A204.1 (cell line): ENCODE measurements around the gene DTD1.

Experiments
- FAIRE-seq: peaks from 2 replicates; lab custom pipeline; 2012; peaks lifted over from hg19 to GRCh38; lab: Jason Lieb, UNC

Gene DTD1

GRCh38 chr20:18663932-18664331 lies 76.1 kb downstream of the DTD1 start:
- no peak for FAIRE-seq

GRCh38 chr20:18665135-18665534 lies 77.3 kb downstream of the DTD1 start:
- no peak for FAIRE-seq

DNA sequence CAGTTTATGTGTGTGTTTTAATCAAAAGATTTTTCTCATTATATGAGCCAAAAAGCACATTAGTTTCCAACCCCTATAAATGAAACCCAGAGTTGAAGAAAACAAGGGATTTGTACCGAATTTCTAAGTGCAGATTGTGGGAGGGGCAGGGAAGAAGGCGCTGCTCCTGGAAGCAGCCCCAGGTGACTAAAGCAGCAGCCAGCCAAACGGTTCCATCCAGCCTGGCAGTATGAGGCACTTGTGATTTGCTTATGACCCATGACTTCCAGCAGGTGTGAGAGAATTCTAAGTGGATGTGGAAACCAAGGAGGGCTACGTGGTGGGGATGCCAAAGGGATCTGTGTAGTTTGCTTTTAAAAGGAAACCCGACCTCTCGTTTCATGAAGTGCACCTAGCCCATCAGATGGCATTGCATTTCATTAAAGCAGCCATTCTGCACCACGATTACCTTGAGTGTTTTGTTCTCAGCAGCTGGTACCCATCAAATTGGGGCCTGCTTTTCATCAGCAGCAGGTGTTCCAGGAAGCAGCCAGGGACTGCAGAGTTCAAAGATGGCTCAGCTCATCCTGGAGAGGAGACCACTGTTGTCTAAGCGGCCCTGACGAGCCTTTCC lies 79.1 kb downstream of the DTD1 start:
- no peak for FAIRE-seq

DNA sequence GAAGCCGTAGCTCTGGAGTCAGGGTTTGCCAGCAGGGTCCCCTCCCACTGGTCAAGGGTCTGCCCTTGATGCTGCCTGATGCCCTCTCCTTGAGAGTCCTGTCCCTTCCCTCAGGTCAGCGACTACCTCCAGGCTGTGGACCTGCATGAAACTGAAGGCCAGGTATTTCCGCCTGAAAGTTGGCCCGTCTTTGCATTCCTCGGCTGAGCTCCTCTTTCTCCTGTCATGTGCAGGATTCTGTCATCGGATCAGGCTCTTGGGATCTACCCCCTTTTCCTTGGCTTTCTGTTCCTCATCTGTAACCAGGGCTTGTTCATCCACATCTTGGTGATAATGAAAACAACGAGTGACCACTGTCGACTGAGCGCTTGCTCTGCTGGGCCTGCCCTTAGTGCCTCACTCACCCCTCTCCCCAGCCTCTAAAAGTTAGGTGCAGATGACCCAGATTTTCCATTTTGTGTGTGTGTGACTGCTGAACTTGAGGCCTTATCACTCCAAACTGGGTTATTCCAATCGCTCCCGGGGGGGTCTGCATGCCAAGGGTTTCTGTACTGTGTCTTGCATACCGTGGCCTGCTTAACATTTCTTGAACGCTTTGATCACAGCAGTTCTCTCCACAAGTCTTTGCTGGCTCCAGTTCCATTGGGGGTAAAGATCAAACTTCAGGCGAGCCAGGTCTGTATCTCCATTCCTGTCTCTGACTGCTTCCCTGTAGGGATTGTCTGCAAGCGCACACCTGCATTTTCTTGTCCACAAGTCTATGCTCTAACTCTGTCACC lies 81.6 kb downstream of the DTD1 start:
- no peak for FAIRE-seq

GRCh38 chr20:18671203-18671710 lies 83.4 kb downstream of the DTD1 start:
- FAIRE-seq, result no peak

DNA sequence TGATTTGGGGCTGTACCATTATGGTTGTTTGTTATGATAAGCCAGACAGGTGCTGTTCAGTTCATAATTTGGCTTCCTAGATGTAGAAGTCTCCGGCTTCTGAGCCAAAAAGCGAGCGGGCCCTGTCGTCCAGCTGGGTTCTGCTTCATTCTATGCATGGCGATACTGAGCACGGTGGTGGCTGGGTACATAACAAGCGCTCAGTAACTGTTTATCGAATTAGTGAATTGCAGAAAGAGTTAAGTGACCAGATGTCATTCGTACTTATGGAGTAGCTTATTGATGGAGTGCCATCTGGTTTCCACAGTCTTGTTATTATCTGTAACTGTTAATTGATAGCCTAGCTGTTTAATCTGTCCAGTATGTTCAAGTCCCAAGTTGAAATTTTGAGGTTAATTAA lies 85.0 kb downstream of the DTD1 start:
- FAIRE-seq, result no peak

DNA sequence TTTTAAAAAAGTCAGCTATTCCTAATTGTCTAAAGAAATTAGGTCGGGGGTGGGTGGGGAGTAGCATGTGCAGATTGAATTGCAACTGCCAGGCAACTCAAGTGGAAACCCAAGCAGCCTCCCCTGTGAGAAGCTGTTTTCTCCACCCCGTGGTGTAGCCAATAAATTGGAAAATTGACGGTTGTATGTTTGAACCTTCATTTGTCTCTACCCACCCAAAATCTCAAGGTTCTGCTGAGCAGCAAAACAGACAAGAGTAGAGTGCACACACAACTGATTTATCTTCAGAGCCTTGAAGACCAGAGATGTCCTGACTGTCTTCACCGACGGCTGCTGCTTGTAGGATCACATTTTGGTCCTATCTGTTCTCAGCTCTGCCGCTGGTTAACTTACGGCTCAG lies 88.5 kb downstream of the DTD1 start:
- no peak for FAIRE-seq

GRCh38 chr20:18677126-18677525 lies 89.3 kb downstream of the DTD1 start:
- no peak for FAIRE-seq

DNA sequence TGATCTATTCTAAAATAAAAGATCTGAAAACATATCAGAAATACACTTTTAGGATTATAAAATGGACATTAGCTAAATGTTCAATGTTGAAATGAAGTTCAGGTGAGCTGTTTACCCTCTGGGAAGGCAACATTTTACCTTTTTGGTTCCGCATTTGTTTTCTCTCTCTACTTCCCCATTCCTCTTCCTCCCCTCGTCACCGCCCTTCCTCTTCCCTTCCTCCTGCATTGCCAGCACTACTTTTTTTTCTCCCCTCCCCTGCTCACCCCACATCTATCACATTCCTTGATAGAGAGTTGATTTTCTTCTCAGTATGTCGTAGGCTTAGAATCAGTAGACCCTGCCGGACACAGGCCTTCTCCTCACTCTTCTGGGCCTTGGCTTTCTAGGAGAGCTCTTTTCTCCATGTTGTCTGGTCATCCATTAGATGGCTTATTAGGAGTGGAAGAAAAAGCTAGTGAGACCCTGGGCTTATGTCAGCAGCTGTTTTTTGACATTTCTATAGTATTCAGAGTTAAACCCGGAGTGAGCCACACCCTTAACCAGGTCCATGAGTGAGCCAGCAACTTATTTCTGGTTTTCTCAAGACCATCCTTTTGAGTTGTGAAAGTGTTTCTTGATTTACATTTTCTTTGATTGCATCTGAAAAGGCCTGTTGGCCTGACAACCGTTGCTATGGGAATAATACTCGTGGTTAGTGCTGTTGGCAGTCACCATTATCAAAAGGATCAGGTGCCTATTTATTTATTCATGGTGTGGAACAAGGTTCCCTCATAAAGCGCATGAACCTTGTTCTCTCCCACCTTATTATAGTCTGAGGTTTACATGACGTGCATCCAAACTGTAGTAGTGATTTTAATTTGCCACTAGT lies 90.9 kb downstream of the DTD1 start:
- FAIRE-seq, result no peak

DNA sequence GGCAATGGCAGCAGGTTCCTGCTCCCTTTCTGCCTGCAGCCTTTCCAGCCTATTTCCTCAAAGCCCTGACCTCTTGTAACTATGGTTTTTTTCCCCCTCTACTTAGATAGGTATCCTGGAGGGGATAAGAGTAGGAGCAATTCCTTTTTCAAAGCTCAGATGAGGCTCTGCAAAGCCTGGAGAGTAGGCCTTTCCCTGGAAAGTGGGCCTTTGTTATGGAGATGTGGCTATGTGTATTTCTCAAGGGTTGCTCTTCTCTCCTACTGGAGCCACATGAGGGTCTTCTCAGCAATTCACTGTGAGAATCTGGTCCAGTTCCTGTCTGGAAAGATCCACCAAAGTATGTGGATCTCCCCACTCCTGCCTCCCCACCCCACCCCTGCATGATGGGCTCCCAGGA lies 96.0 kb downstream of the DTD1 start:
- FAIRE-seq, result no peak

GRCh38 chr20:18684775-18685174 lies 96.9 kb downstream of the DTD1 start:
- no peak for FAIRE-seq

- FAIRE-seq, result no peak
These were observed 97.6 kb downstream of the DTD1 start for GRCh38 chr20:18685406-18685805.

GRCh38 chr20:18686696-18687095 lies 98.8 kb downstream of the DTD1 start:
- no peak for FAIRE-seq

GRCh38 chr20:18688676-18689075 lies 100.8 kb downstream of the DTD1 start:
- no peak for FAIRE-seq

DNA sequence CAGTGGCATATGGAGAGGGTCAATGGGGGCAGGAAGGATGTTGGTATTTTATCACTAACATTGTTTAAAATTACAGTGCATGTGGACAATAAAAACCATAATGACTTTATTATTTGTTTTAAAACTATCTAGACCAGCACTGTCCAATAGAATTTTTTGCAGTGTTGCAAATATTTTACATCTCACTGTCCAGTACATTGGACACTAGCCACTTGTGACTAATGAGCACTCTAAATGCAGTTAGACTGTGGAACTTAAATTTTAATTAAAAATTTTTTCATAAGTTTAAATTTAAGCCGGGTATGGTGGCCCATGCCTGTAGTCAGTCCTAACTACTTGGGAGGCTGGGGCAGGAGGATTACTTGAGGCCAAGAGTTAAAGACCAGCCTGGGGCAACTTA lies 101.7 kb downstream of the DTD1 start:
- no peak for FAIRE-seq

DNA sequence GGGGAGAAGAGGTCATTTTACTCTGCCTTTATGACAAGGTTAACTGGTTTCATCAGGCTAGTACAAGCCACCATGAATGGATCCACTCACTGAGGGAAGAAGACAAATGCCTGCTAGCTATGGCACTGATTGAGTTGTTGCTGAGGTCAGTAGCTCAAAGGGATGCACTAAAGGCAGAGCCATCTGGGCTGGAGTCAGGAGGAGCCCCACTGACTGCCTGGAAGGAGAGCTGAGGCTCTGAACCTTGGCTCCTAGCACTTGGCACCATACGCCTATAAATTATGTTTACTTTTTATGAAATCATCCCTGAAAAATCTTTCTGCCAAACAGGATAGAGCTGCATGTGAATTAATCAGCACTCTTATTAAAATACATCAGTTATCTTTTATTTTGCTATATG lies 104.6 kb downstream of the DTD1 start:
- FAIRE-seq, result no peak

DNA sequence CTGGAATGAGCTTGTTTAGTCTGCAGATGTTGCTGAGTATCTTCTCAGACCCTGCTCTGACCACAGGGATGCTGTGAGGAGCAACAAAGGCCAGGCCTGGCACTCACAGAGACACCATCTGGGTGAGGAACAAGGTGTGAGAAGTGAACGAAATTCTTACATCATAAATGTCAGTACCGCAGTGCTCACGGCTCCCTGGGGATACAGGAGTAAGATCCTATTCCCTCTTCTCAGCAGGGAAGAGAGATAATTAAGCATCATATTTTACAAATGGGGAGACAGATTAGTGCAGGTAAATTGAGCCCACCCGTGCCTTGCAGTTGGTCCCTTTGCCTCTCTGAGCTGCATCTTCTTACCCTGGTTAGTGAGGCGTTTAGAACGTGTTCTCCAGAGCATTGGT lies 106.2 kb downstream of the DTD1 start:
- no peak for FAIRE-seq

DNA sequence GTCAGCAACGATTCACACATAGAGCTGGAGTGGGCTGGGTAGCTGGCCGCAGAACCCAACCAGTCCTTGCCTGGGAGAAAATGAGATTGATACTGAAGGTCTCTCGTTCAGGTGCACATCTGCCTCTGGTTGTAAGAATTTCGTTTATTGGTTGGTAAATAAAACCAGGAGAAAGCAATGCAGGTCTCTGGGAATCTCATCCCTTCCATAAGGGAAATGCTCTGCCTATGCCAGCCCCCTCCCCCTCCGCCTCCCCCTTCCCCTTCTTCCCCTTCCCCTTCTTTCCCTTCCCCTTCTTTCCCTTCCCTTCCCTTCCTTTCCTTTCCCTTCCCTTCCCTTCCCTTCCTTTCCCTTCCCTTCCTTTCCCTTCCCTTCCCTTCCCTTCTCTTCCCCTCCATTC lies 107.3 kb downstream of the DTD1 start:
- no peak for FAIRE-seq

DNA sequence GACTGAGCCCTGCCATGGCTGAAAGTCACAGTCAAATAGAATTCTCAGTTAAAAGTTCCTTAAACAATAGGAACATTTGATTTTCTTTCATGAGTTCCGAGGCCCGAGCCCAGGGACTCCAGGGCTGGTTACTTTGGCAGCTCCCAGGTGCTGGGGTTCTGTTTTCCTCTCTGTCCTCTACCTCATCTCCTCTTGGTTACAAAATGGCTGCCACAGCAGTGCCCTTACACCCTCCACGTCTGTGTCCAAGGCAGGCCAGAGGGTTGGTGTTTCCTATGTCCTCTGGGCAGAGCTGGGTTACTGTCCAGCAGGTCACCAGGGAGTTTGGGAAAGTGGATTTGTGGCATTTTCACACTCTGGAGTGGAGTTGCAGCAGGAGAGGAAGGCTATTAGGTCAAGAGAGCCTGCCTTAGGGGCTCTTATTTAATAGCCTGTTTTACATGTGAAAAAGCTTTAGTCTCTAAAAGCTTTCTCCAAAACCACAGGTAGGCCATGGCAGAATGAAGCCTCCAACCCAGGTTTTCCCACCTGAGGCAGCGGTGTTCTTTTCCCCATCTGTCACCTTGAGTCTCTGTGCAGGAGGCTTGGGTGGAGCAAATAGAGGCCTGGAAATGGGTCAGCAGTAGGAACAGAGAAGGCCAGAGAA lies 111.0 kb downstream of the DTD1 start:
- no peak for FAIRE-seq

- no peak for FAIRE-seq
These were observed 114.1 kb downstream of the DTD1 start for GRCh38 chr20:18701969-18702368.

GRCh38 chr20:18702736-18703135 lies 114.9 kb downstream of the DTD1 start:
- FAIRE-seq, result no peak

DNA sequence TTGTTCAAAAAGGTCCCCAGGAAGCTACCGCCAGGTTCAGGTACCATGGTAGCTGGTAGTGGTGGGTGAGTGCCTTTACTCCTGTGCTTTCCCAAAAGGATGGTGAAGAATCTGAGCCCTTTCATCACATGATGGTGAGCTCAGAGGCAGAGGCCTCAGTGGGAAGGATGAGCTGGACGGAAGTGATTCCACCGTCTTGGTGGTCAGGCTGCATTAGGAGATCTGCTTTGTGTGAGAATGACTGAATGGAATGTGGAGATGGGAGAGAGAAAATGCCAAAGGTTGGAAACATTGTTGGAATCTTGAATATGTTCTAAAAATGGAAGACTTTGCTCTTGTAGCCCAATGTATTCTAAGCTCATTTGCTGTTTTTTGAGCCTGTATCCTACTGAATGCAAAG lies 117.6 kb downstream of the DTD1 start:
- FAIRE-seq, result no peak

DNA sequence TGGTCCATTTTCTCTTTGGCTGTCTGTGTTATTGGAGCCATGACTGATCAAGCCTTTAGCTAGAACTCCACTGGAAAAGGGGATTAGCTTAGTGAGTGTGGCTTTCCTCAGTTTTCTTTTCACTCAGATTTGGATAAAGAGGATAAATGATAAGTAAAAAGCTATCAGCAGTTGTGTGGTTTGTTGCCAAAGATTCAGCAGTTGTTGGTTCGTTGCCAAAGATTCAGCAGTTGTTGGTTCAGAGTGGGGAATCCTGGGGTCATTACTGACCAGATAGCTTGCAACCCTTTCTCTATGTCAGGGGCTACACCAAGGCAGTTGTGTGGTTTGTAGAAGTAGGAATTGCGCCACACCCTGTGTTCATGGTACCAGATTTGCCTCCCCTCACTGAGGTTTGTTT lies 118.1 kb downstream of the DTD1 start:
- FAIRE-seq, result no peak
